GM12801 (cell line): Measurements from ENCODE around the gene OTOG.

Source experiments
- TF ChIP-seq, protein P1 (sequence below): IDR thresholded peaks from one replicate; pipeline ENCODE4 v1.5.1; 2011; ENCODE audit warnings: control low read depth; ENCODE audit not compliant: insufficient read length; ENCODE audit errors: extremely low read depth

OTOG gene

DNA sequence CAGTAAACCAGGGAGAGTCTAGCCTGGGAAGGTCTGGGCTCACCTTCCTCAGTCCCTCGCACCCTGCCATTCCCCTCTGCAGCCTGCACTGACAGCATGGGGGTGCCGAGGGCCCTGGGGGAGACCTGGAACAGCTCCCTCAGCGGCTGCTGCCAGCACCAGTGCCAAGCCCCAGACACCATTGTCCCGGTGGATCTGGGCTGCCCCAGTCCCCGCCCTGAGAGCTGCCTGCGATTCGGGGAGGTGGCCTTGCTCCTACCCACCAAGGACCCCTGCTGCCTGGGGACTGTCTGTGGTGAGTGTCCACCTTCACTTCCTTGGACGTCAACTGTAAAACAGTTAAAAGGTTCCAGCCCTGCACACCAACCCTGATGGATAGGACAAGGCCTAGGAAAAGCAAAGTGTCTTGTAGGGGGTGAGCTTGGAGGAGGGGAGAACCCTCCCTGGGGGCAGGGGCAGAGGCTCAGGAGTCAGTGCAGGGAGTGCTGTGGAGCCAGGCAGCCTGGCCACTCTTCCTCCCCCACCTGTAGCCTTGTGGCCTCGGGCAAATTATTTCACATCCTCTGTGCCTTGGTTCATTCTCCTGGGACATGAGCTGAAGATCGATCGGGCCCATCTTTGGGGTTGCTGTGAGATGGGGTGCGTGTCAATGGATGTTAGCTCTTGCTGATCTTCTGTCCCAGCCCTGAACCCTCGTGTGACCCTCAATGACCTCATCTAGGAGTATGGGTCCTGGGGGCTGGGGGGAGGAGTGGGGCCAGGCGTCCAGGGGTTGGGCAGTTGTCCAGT is 87.1 kb downstream of the OTOG start:
- TF ChIP-seq, protein P1, sequence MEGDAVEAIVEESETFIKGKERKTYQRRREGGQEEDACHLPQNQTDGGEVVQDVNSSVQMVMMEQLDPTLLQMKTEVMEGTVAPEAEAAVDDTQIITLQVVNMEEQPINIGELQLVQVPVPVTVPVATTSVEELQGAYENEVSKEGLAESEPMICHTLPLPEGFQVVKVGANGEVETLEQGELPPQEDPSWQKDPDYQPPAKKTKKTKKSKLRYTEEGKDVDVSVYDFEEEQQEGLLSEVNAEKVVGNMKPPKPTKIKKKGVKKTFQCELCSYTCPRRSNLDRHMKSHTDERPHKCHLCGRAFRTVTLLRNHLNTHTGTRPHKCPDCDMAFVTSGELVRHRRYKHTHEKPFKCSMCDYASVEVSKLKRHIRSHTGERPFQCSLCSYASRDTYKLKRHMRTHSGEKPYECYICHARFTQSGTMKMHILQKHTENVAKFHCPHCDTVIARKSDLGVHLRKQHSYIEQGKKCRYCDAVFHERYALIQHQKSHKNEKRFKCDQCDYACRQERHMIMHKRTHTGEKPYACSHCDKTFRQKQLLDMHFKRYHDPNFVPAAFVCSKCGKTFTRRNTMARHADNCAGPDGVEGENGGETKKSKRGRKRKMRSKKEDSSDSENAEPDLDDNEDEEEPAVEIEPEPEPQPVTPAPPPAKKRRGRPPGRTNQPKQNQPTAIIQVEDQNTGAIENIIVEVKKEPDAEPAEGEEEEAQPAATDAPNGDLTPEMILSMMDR = no peak

DNA sequence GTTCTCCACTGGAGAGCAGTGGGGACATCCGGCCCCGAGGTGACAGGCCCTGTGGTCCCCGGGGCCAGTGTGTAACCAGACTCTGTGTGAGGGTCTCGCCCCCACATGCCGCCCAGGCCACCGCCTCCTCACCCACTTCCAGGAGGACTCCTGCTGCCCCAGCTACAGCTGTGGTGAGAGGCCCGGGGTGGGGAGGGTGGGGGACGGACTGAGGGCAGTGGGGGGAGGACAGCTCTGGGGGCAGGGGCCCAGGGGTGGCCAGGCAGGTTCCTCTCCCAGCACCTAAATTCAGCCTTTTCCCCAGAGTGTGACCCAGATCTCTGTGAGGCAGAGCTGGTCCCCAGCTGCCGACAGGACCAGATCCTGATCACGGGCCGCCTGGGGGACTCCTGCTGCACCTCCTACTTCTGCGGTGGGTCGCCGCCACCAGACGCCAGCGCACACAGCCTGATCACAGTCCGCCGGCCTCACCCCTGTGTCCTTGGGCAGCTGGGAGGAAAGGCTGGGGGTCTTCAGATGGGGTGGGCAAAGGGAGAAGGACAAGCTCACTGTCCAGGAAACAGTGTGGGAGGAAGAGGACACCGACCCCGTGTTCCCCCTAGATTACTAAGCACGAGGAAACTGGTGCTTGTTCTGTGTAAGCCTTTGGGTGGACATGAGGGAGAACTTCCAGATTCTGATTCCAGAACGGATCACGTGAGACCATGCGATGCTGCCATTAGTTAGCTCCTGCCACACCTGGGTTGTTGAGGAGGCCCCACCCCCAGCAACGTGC is 87.9 kb downstream of the OTOG start:
- TF ChIP-seq, protein P1 = no peak

DNA sequence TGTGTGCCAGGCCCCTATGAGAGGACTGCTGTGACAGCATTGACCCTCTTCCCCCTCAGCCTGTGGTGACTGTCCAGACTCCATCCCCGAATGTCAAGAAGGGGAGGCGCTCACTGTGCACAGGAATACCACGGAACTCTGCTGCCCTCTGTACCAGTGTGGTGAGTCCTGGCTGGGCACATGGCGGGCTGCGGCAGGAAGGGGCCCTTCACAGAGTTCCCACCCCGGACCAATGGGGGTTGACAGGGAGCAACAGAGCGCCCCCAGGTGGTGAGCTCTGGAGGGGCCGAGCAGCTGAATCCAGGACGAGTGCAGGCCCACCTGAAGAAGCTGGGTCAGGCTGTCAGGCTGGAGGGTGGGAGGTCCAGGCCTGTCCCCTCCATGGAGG is 88.5 kb downstream of the OTOG start:
- TF ChIP-seq, protein P1 = no peak

DNA sequence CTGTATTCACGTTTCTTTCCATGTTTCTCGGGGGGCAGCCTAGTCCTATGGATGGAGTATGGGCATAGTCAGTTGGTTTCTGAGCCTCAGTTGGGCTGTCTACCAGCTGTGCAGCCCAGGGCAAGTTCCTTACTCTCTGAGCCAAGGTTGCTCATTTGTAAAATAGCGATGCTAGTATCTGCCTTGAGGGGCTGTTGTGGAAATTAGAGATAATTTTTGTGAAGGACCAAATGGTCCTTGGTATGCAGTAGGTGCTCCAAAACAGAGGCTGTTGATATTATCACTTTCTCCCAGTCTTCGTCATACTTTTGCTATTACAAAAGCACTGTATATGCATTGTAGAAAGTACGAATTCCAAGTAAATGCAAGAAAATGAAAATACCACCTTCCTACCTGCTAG is 89.7 kb downstream of the OTOG start:
- TF ChIP-seq, protein P1 = no peak

DNA sequence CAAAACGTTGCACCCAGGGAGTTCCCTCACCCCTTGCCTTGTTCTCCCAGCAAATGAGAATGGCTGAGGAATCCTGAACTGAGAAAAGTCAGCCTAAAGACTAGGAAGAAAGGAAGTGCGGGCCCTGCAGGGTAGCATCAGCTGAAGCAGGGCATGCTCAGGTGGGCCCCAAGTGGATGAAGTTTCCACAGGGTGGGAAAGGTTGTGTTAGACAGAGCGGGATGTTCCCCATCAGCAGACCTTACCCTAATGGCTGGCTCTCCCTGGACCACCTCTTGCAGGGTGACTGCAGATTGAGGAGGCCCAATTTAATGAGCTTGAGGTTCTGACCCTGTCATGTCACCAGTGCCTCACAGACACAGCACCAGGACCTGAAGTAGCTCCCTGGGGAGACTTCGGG is 90.8 kb downstream of the OTOG start:
- TF ChIP-seq, protein P1 = no peak

DNA sequence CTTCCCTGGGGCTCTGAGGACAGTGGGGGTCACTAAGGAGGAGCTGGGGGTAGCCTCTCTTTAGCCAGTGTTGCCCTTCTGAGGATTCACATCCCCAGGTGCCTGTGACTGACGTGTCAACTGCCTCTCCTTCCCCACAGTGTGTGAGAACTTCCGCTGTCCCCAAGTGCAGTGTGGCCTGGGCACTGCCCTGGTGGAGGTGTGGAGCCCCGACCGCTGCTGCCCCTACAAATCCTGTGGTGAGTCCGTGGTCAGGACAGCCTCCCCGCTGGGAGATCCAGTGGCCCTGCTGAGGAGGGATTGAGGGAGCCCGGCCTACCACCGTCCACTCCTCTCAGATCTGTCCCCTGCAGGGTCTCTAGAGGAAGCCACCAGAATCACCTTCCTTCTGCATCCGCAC is 91.3 kb downstream of the OTOG start:
- TF ChIP-seq, protein P1 = no peak

DNA sequence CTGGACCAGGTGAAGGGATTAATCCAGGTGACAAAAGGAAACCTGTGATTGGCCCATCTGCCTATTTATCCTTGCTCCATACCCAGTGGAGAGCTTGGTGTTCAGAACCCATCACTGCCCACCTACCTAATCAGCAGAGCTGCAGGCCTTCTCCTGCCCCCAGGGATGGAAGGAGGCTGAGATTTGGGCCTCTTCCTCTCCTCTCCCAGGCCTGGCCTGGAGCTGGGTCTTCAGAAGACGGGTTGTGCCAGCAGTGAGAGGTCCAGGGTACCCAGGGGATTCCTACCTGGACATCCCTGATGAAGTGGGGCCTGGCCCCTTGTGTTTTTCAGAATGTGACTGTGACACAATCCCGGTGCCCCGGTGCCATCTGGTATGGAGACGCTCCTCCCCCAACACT is 92.0 kb downstream of the OTOG start:
- TF ChIP-seq, protein P1 = no peak
